Fibroblast of the aortic adventitia (primary cell): ENCODE data around the gene PIM2. TPM values are rescaled to one million over a fixed set of nuclear protein-coding genes. Genes with fewer than 3 reads are reported as not detected.

Experiments used
- DNase-seq: peaks from one replicate; pipeline ENCODE4 v3.0.0-alpha.2; 2010; ENCODE audit warnings: low read depth
- H3K4me3 ChIP-seq: 2 replicates; pipeline ENCODE4 v1.5.1; 2011; ENCODE audit warnings: low read depth, mild to moderate bottlenecking, control low read depth, low read length, moderate library complexity
- CTCF ChIP-seq: IDR thresholded peaks from 2 replicates; pipeline ENCODE4 v1.5.1; 2011; ENCODE audit warnings: mild to moderate bottlenecking, low read length, control low read depth, inconsistent platforms; ENCODE audit not compliant: insufficient read depth
- total RNA-seq: library from RNA; depleted of rRNA; stranded (reverse); fragments of >200 nt; gene quantifications from 2 replicates; pipeline ENCODE4 v1.2.3, GENCODE V29; 2012; ENCODE audit warnings: low replicate concordance

Gene PIM2
- total RNA-seq, 1 donor = 5.0 TPM

DNA sequence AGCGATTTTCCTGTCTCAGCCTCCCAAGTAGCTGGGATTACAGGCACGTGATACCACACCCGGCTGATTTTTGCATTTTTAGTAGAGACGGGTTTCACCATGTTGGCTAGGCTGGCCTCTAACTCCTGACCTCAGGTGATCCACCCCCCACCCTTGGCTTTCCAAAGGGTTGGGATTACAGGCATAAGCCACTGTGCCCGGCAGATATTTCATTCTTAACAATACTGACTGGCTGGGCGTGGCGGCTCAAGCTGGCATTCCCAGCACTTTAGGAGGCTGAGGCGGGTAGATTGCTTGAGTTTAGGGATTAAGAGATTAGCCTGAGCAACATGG lies 19.8 kb downstream of the PIM2 start:
- no peak for TF ChIP-seq CTCF
- H3K4me3 ChIP-seq = no peak overlapping the region
- no peak for DNase-seq

GRCh38 chrX:48897625-48898306 lies 21.1 kb downstream of the PIM2 start, which contains the start of the genes PQBP1 and TIMM17B:
TSS of gene PQBP1 (plus strand) at chrX:48897930. CDS start at chrX:48898510, 580 bp downstream.
TSS of gene TIMM17B (minus strand) at chrX:48897768. CDS start at chrX:48897749, 19 bp downstream.
- H3K4me3 ChIP-seq = peak within 1 kb of the TSS; percentile 80
- TF ChIP-seq CTCF = no peak
- peak; percentile 96 for DNase-seq

- peak; percentile 59 for DNase-seq
- peak overlapping the region; percentile 80 for H3K4me3 ChIP-seq
- no peak for TF ChIP-seq CTCF
Measured at GRCh38 chrX:48897157-48897624, 21.6 kb downstream of the PIM2 start.

DNA sequence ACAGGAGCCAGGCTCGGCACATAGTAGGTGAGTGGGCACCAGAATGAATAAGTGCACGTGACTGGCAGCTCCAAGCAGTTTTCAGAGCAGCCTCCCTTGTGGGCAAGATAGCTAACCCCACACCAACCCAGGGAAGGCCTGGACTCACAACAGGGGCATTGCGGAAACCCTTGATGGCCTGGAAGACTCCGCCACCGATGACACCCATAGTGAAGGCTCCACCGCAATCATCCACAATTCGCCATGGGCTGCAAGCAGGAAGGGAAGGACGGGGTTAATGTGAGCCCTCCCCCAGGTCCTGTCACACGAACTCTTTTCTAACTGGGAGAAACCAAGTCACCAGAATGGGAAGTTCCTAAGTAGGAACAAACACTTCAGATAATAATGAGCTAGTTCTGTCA lies 22.2 kb downstream of the PIM2 start:
- H3K4me3 ChIP-seq = peak overlapping the region; percentile 80
- no peak for TF ChIP-seq CTCF
- peak; percentile 28 for DNase-seq

- TF ChIP-seq CTCF = no peak
- no peak for DNase-seq
Measured at GRCh38 chrX:48894891-48895290, 23.9 kb downstream of the PIM2 start.

GRCh38 chrX:48893556-48894348 lies 25.1 kb downstream of the PIM2 start:
- H3K4me3 ChIP-seq = no peak overlapping the region
- no peak for TF ChIP-seq CTCF
- DNase-seq = no peak

More at GRCh38 chrX:48894891-48895290, 23.9 kb downstream of the PIM2 start:
- no peak overlapping the region for H3K4me3 ChIP-seq
